GM12891 (cell line): ENCODE measurements around the gene ZNF341.

Experiments
- POLR2A ChIP-seq: IDR thresholded peaks from 2 replicates; pipeline ENCODE4 v1.6.1; 2011; ENCODE audit warnings: low read depth, low read length, control low read depth
- POLR2AphosphoS5 ChIP-seq: IDR thresholded peaks from 2 replicates; pipeline ENCODE4 v1.6.1; 2011; ENCODE audit warnings: low read depth, low read length, control low read depth

DNA sequence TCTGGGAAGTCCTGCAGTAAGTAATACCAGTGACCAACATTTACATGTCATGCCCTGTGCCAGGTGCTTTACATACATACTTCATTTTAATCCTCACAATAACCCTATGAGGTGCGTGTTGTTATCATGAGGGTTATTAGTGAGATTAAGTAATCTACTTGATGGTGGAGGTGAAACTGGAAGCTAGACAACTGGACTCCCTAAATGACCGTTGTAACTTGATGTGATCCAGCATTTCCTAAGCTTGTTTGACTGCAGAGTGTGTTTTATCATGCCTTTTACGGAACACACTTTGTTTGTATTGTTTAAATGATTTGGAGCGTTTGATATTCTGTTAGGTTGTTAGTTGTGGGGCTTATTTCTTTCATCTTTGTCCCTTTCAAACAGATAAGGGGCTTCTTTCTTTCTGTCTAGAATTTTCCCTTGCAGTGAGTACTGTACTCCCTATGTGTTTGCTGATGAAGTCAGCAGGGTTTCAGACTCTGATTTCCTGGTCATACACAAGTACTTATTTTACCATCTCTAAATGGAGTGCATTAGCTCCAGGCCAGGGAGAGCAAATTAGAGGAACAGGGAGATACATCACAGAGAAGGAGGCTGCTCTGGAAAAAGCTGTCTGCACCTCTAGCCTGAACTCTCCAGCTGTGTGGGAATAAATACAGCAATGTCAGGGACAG lies 109.1 kb downstream of the ZNF341 start:
- TF ChIP-seq POLR2A = no peak
- TF ChIP-seq POLR2AphosphoS5 = no peak
